ENCODE data around the gene SPRR5.

SPRR5 gene

DNA sequence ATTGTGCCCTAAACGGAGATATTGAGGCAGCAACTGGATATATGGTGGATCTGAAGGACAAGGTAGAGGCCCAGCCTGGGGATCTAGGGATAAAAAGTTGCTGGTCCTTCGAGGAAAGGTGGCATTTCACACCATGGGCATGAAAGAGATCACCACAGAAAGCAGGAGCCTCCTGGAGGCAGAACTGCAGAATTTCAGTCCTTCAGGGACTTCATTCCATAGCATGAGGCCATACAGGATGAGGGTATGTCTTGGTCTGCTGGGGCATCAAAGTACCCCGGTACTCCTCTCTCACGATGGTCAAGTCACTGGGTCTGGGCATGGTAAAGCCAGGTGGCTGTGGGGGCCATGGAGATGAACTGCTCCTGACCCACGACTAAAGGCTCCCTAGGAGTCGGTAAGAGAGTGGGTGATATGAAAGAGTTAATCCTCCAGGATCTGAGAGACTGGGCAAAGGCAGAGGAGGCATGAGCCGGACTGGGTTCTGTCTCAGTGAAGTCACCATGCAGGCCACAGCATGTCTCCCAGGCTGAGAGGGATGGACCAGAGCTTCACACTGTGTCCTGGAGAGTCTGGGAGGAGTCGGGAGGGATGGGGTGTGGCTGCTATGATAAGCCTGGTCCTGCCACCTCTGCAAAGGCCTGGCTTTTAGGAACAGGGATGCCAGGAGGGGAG is 5.8 kb upstream of the SPRR5 start:
- Histone ChIP-seq H3K36me3 (ENCODE audit: control insufficient read depth, insufficient read depth, low read length) (no peaks in the 10 kb centered on the region), H3K4me3 (ENCODE audit: insufficient read depth, low read depth, low read length) (no peak overlapping the region), H3K27me3 (ENCODE audit: control insufficient read depth, insufficient read depth, low read length, poor library complexity, severe bottlenecking) (no peaks in the 10 kb centered on the region), H3K27ac (ENCODE audit: insufficient read depth, low read depth, low read length, poor library complexity, severe bottlenecking) (no peak overlapping the region), H3K4me1 (ENCODE audit: control insufficient read depth, insufficient read depth, low read length) (no peaks in the 10 kb centered on the region), H3K9me3 (ENCODE audit: control insufficient read depth, low read length) (no peaks in the 10 kb centered on the region)
- WGBS, 2 experiments, result 72 to 74% methylated on average over 8 of the region's 8 CpGs

DNA sequence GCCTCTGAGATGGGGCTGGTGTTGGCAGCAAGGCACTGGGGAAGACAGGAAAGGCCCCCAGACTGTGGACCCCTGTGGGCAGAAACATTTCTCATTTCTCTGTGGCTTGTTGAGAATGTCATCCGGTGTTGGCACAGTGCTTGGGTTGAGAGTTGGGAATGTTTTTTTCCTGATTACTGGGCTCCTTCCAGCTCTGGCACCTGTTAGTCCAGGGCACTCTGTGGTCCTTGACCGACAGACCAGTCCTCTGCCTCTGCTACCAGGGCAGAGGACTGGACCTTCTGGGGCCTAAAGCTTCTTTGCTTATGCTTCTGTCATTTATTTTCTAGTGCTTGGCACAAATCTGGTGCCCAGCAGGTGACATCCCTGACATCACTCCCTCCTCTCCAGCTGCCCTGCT is 4.8 kb upstream of the SPRR5 start:
- Histone ChIP-seq H3K9me3 (ENCODE audit: control insufficient read depth, low read length) (no peaks in the 10 kb centered on the region), H3K36me3 (ENCODE audit: control insufficient read depth, insufficient read depth, low read length) (no peaks in the 10 kb centered on the region), H3K27ac (ENCODE audit: insufficient read depth, low read depth, low read length, poor library complexity, severe bottlenecking) (no peak overlapping the region), H3K4me3 (ENCODE audit: insufficient read depth, low read depth, low read length) (no peak overlapping the region), H3K4me1 (ENCODE audit: control insufficient read depth, insufficient read depth, low read length) (no peaks in the 10 kb centered on the region), H3K27me3 (ENCODE audit: control insufficient read depth, insufficient read depth, low read length, poor library complexity, severe bottlenecking) (no peaks in the 10 kb centered on the region)
- WGBS, 2 experiments, result 77 to 80% methylated on average over 2 of the region's 2 CpGs

DNA sequence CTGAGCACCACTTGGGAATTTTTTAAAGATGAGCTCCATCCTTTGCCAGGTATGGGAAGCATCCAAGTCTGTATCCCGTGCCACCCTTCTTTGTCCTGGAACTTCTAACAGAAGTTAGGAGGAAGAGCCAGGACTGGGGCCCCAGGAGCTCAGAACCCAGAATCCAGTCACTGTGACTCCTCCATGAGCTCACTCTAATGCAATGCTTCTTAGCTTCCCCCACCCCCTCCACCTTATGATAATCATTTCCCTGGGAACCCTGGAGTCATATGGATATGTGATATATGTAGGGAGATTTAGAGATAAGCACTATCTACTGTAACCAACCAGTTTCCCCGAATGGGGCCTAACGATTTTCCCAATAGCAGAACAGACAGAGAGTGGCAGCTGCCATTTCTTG is 758 bp upstream of the SPRR5 start:
- H3K4me1 ChIP-seq (ENCODE audit: control insufficient read depth, insufficient read depth, low read length), result no peaks in the 10 kb centered on the region
- WGBS, 2 experiments, result 37 to 78% methylated on average over 1 to 3 of the region's 3 CpGs

DNA sequence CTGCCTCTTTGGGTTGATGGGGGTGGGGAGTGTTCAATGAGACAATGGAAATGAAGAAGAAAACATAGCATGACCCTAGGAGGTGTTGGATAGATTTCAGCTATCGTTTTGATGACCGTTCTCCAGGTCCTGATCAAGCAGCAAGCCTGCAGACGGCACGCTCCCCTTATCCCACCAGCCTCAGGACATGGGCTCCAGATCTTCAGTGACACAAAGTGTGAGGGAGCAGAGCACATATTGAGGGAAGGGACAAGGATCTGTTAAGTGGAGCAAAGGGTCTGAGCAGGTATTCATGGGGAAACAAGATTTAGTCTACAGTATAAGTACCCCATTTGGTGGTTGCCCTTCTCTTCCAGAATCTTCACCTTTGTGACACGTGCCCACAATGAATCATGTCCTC is 4.7 kb downstream of the SPRR5 start:
- H3K27ac ChIP-seq (ENCODE audit: insufficient read depth, low read depth, low read length, poor library complexity, severe bottlenecking), result no peak overlapping the region
- 71 to 81% methylated on average over 5 of the region's 5 CpGs for WGBS, 2 experiments

More for the DNA sequence above, 758 bp upstream of the SPRR5 start:
- H3K27me3 ChIP-seq (ENCODE audit: control insufficient read depth, insufficient read depth, low read length, poor library complexity, severe bottlenecking), result no peaks in the 10 kb centered on the region
- H3K9me3 ChIP-seq (ENCODE audit: control insufficient read depth, low read length), result no peaks in the 10 kb centered on the region
- H3K36me3 ChIP-seq (ENCODE audit: control insufficient read depth, insufficient read depth, low read length), result no peaks in the 10 kb centered on the region
- no peak overlapping the region for H3K27ac ChIP-seq (ENCODE audit: insufficient read depth, low read depth, low read length, poor library complexity, severe bottlenecking)
- no peak overlapping the region for H3K4me3 ChIP-seq (ENCODE audit: insufficient read depth, low read depth, low read length)

GRCh38 chr1:152953761-152954160 is 6.8 kb downstream of the SPRR5 start:
- peaks cover 2% of the 10 kb centered on the region for H3K9me3 ChIP-seq (ENCODE audit: control insufficient read depth, low read length)
- no peaks in the 10 kb centered on the region for H3K36me3 ChIP-seq (ENCODE audit: control insufficient read depth, insufficient read depth, low read length)
- no peak overlapping the region for H3K27ac ChIP-seq (ENCODE audit: insufficient read depth, low read depth, low read length, poor library complexity, severe bottlenecking)
- no peak overlapping the region for H3K4me3 ChIP-seq (ENCODE audit: insufficient read depth, low read depth, low read length)
- 75 to 79% methylated on average over 6 to 7 of the region's 7 CpGs for WGBS, 2 experiments
- no peaks in the 10 kb centered on the region for H3K4me1 ChIP-seq (ENCODE audit: control insufficient read depth, insufficient read depth, low read length)
- no peaks in the 10 kb centered on the region for H3K27me3 ChIP-seq (ENCODE audit: control insufficient read depth, insufficient read depth, low read length, poor library complexity, severe bottlenecking)

More for the DNA sequence above, 4.7 kb downstream of the SPRR5 start:
- Histone ChIP-seq H3K36me3 (ENCODE audit: control insufficient read depth, insufficient read depth, low read length) (no peaks in the 10 kb centered on the region), H3K4me1 (ENCODE audit: control insufficient read depth, insufficient read depth, low read length) (no peaks in the 10 kb centered on the region), H3K27me3 (ENCODE audit: control insufficient read depth, insufficient read depth, low read length, poor library complexity, severe bottlenecking) (no peaks in the 10 kb centered on the region), H3K4me3 (ENCODE audit: insufficient read depth, low read depth, low read length) (no peak overlapping the region), H3K9me3 (ENCODE audit: control insufficient read depth, low read length) (peaks cover 2% of the 10 kb centered on the region)

- 80 to 82% methylated on average over 5 of the region's 6 CpGs for WGBS, 2 experiments
- no peaks in the 10 kb centered on the region for H3K4me1 ChIP-seq (ENCODE audit: control insufficient read depth, insufficient read depth, low read length)
- no peaks in the 10 kb centered on the region for H3K27me3 ChIP-seq (ENCODE audit: control insufficient read depth, insufficient read depth, low read length, poor library complexity, severe bottlenecking)
These were observed 7.4 kb downstream of the SPRR5 start for GRCh38 chr1:152954436-152954835.

GRCh38 chr1:152957561-152957960 is 10.6 kb downstream of the SPRR5 start:
- Histone ChIP-seq H3K4me1 (ENCODE audit: control insufficient read depth, insufficient read depth, low read length) (no peaks in the 10 kb centered on the region), H3K9me3 (ENCODE audit: control insufficient read depth, low read length) (peaks cover under 1% of the 10 kb centered on the region), H3K36me3 (ENCODE audit: control insufficient read depth, insufficient read depth, low read length) (no peaks in the 10 kb centered on the region), H3K4me3 (ENCODE audit: insufficient read depth, low read depth, low read length) (no peak overlapping the region), H3K27me3 (ENCODE audit: control insufficient read depth, insufficient read depth, low read length, poor library complexity, severe bottlenecking) (no peaks in the 10 kb centered on the region), H3K27ac (ENCODE audit: insufficient read depth, low read depth, low read length, poor library complexity, severe bottlenecking) (no peak overlapping the region)
- 76 to 84% methylated on average over 3 of the region's 3 CpGs for WGBS, 2 experiments

More at GRCh38 chr1:152954436-152954835, 7.4 kb downstream of the SPRR5 start:
- no peak overlapping the region for H3K27ac ChIP-seq (ENCODE audit: insufficient read depth, low read depth, low read length, poor library complexity, severe bottlenecking)
- H3K36me3 ChIP-seq (ENCODE audit: control insufficient read depth, insufficient read depth, low read length), result no peaks in the 10 kb centered on the region
- H3K9me3 ChIP-seq (ENCODE audit: control insufficient read depth, low read length), result peaks cover 2% of the 10 kb centered on the region
- H3K4me3 ChIP-seq (ENCODE audit: insufficient read depth, low read depth, low read length), result no peak overlapping the region

- no peak overlapping the region for H3K4me3 ChIP-seq (ENCODE audit: insufficient read depth, low read depth, low read length)
- H3K4me1 ChIP-seq (ENCODE audit: control insufficient read depth, insufficient read depth, low read length), result no peaks in the 10 kb centered on the region
- 58 to 71% methylated on average over 1 of the region's 3 CpGs for WGBS, 2 experiments
- no peak overlapping the region for H3K27ac ChIP-seq (ENCODE audit: insufficient read depth, low read depth, low read length, poor library complexity, severe bottlenecking)
- no peaks in the 10 kb centered on the region for H3K36me3 ChIP-seq (ENCODE audit: control insufficient read depth, insufficient read depth, low read length)
- no peaks in the 10 kb centered on the region for H3K27me3 ChIP-seq (ENCODE audit: control insufficient read depth, insufficient read depth, low read length, poor library complexity, severe bottlenecking)
- no peaks in the 10 kb centered on the region for H3K9me3 ChIP-seq (ENCODE audit: control insufficient read depth, low read length)
These were observed 12.3 kb downstream of the SPRR5 start for GRCh38 chr1:152959273-152959672.

DNA sequence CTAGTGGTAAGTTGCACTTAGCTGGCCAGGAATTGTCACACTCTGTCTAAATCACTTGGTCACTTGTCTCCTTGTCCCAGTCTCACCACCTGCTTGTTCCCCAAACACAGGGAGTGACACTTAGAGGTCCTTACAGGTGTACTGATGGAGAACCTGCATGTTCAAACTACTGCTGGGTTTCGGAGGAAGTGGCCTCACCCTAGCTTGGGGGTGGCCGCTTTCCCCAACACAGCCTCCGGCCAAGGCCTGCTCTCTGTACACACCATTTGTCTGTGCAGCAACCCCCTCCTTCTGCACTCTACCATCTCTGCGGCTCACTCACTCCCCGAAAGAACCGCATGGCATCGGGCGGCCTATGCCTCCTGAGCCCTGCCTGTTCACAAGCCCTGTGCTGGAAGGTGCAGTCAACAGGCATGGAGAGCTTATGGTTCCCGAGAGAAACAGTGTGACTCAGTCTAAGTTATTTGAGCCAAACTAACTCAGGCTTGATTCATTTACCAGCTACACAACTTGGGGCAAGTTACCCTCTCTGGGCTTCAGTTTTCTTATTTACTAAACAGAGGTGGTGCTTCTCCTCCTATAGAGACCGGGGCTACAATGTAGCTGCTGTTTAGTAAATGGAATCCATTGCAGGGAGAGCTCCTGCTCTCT is 12.9 kb downstream of the SPRR5 start:
- H3K9me3 ChIP-seq (ENCODE audit: control insufficient read depth, low read length), result no peaks in the 10 kb centered on the region
- no peak overlapping the region for H3K4me3 ChIP-seq (ENCODE audit: insufficient read depth, low read depth, low read length)
- no peaks in the 10 kb centered on the region for H3K4me1 ChIP-seq (ENCODE audit: control insufficient read depth, insufficient read depth, low read length)
- H3K27ac ChIP-seq (ENCODE audit: insufficient read depth, low read depth, low read length, poor library complexity, severe bottlenecking), result no peak overlapping the region
- 91 to 92% methylated on average over 10 of the region's 10 CpGs for WGBS, 2 experiments
- no peaks in the 10 kb centered on the region for H3K36me3 ChIP-seq (ENCODE audit: control insufficient read depth, insufficient read depth, low read length)
- no peaks in the 10 kb centered on the region for H3K27me3 ChIP-seq (ENCODE audit: control insufficient read depth, insufficient read depth, low read length, poor library complexity, severe bottlenecking)

DNA sequence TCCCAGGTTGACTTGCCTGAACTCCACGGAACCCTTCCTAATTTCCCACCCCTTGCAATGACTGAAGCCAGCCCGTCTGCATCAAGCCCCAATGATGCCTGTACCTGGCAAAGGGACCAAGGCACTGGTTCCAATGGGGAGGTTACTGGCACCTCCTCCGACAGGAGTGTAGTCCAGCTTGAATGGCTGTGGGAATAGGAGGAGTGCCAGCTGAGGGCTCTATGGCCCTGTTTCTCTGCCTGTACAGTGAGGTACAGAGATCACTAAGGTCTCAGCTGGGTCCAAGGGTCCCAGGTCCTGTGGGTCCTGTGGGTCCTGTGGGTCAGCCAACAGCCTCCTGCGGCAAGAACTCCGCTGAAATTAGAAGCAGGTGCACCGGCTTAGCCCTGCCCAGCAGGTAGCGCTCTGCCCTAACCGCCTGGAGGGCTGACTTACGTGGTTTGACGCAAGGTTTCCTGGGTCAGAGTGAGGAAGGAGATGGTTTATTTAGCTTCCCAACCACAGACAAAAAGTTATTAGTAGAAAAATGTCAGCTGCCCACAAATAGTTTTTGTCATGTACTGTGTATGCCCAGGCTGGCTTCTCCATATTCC is 13.5 kb downstream of the SPRR5 start:
- Histone ChIP-seq H3K9me3 (ENCODE audit: control insufficient read depth, low read length) (no peaks in the 10 kb centered on the region), H3K4me3 (ENCODE audit: insufficient read depth, low read depth, low read length) (no peak overlapping the region), H3K36me3 (ENCODE audit: control insufficient read depth, insufficient read depth, low read length) (no peaks in the 10 kb centered on the region), H3K27ac (ENCODE audit: insufficient read depth, low read depth, low read length, poor library complexity, severe bottlenecking) (no peak overlapping the region), H3K27me3 (ENCODE audit: control insufficient read depth, insufficient read depth, low read length, poor library complexity, severe bottlenecking) (no peaks in the 10 kb centered on the region), H3K4me1 (ENCODE audit: control insufficient read depth, insufficient read depth, low read length) (no peaks in the 10 kb centered on the region)
- WGBS, 2 experiments, result 70 to 80% methylated on average over 10 of the region's 10 CpGs
